Central memory CD8-positive, alpha-beta T cell (primary cell): Measurements from ENCODE around the gene CRYZL1.

Experiments
- ATAC-seq: fragments of 150-1000 bp; cut with Tn5 transposase; replicated peaks from 2 replicates; pipeline ENCODE4 v1.10.0; 2022; ENCODE audit warnings: mild to moderate bottlenecking, moderate FRiP score, moderate number of reproducible peaks; ENCODE audit not compliant: poor library complexity, severe bottlenecking; ENCODE audit errors: extremely low read depth
- DNase-seq, 2 donors: peaks; one replicate each; pipeline ENCODE4 v3.0.0; 2021; ENCODE audit warnings: low spot score in 2 of 2
- H3K27ac Mint-ChIP-seq: one replicate; pipeline ENCODE4 v1.8.0; 2022; ENCODE audit warnings: low read depth, mild to moderate bottlenecking, moderate library complexity, mixed read lengths
- H3K27me3 Mint-ChIP-seq: one replicate; pipeline ENCODE4 v1.8.0; 2022; ENCODE audit warnings: mixed read lengths
- H3K36me3 Mint-ChIP-seq: one replicate; pipeline ENCODE4 v1.8.0; 2022; ENCODE audit warnings: mild to moderate bottlenecking, moderate library complexity, mixed read lengths; ENCODE audit not compliant: insufficient read depth
- H3K4me1 Mint-ChIP-seq: one replicate; pipeline ENCODE4 v1.8.0; 2022; ENCODE audit warnings: mixed read lengths
- H3K4me3 Mint-ChIP-seq: one replicate; pipeline ENCODE4 v1.8.0; 2022; ENCODE audit warnings: mild to moderate bottlenecking, moderate library complexity, mixed read lengths
- H3K9me3 Mint-ChIP-seq: one replicate; pipeline ENCODE4 v1.8.0; 2022; ENCODE audit warnings: mixed read lengths

CRYZL1 gene

GRCh38 chr21:33550772-33551660, 90.5 kb downstream of the CRYZL1 start:
- Mint-ChIP-seq H3K4me3 (no peak overlapping the region), H3K27ac (no peak overlapping the region), H3K27me3 (no peaks in the 10 kb centered on the region), H3K4me1 (peaks cover 38% of the 10 kb centered on the region), H3K36me3 (peaks cover 78% of the 10 kb centered on the region), H3K9me3 (no peaks in the 10 kb centered on the region)
- no peak for DNase-seq
- ATAC-seq: no peak

DNA sequence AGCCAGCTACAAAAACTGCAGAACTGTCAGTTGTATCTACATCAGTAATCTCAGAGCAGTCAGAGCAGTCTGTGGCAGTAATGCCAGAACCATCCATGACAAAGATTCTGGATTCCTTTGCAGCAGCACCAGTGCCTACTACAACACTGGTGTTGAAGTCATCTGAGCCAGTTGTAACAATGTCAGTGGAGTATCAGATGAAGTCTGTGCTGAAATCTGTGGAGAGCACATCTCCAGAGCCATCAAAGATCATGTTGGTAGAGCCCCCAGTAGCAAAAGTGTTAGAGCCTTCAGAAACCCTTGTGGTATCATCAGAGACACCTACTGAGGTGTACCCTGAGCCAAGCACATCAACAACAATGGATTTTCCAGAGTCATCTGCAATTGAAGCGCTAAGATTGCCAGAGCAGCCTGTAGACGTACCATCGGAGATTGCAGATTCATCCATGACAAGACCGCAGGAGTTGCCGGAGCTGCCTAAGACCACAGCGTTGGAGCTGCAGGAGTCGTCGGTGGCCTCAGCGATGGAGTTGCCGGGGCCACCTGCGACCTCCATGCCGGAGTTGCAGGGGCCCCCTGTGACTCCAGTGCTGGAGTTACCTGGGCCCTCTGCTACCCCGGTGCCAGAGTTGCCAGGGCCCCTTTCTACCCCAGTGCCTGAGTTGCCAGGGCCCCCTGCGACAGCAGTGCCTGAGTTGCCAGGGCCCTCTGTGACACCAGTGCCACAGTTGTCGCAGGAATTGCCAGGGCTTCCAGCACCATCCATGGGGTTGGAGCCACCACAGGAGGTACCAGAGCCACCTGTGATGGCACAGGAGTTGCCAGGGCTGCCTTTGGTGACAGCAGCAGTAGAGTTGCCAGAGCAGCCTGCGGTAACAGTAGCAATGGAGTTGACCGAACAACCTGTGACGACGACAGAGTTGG, 91.4 kb downstream of the CRYZL1 start:
- Mint-ChIP-seq H3K4me1 (peaks cover 35% of the 10 kb centered on the region), H3K27ac (no peak overlapping the region), H3K36me3 (peaks cover 71% of the 10 kb centered on the region), H3K27me3 (no peaks in the 10 kb centered on the region), H3K4me3 (no peak overlapping the region), H3K9me3 (no peaks in the 10 kb centered on the region)
- ATAC-seq (no peak), DNase-seq (no peak)

GRCh38 chr21:33546086-33546485, 95.5 kb downstream of the CRYZL1 start:
- Mint-ChIP-seq H3K4me3 (peak overlapping the region; percentile 95), H3K27me3 (no peaks in the 10 kb centered on the region), H3K9me3 (no peaks in the 10 kb centered on the region), H3K27ac (no peak overlapping the region), H3K4me1 (peaks cover 43% of the 10 kb centered on the region), H3K36me3 (peaks cover 65% of the 10 kb centered on the region)
- DNase-seq (no peak), ATAC-seq (no peak)

DNA sequence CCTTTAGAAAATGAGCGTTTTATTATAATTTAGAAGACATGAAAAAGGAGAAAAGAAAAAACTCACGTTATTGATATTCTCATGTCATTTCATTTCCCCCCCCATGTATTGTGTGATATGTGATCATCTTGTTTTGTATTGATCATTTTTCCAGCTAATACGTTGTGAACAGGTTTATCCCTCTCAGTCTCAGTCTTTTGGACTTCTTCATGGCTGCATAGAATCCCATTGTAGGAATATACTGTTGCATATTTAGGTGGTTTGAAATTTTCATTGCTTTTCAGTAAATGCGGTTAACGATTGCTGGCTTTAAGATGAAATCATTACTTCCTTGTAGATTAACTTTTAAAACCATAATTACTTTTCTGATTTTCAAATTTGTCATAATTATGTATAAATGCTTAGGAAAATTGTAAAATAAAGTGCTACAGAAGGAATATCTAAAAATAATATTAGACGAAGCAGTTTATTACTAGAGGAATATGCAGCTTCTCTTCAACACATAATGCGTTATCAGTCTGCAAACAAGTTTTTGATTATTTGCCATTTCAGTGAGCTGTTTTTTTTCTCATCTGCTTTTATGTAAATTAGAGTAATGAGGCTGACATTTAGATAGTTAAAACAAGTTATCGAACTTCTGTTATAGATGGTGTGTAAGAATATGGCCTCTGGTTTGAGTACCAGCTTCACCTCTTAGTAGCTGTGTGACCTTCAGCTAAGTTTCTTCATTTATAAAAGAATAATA, 96.9 kb downstream of the CRYZL1 start:
- Mint-ChIP-seq H3K27ac (peak overlapping the region; percentile 99), H3K27me3 (no peaks in the 10 kb centered on the region), H3K9me3 (no peaks in the 10 kb centered on the region), H3K4me3 (peak overlapping the region; percentile 95), H3K36me3 (peaks cover 56% of the 10 kb centered on the region), H3K4me1 (peaks cover 52% of the 10 kb centered on the region)
- ATAC-seq: no peak
- DNase-seq: no peak

- peak; percentile 1 for ATAC-seq
- Mint-ChIP-seq H3K27me3 (no peaks in the 10 kb centered on the region), H3K27ac (peak overlapping the region; percentile 99), H3K9me3 (no peaks in the 10 kb centered on the region), H3K4me3 (peak overlapping the region; percentile 95), H3K36me3 (peaks cover 51% of the 10 kb centered on the region), H3K4me1 (peaks cover 46% of the 10 kb centered on the region)
- no peak for DNase-seq
Observed at GRCh38 chr21:33543505-33544129, 97.9 kb downstream of the CRYZL1 start.

- Mint-ChIP-seq H3K4me1 (peaks cover 46% of the 10 kb centered on the region), H3K27ac (peak within 1 kb of the TSS; percentile 99), H3K36me3 (peaks cover 51% of the 10 kb centered on the region), H3K9me3 (no peaks in the 10 kb centered on the region), H3K4me3 (peak within 1 kb of the TSS; percentile 95), H3K27me3 (no peaks in the 10 kb centered on the region)
- ATAC-seq: peak; percentile 95
- DNase-seq: peak; percentile 86 to 97
Observed at GRCh38 chr21:33542640-33543504, 98.7 kb downstream of the CRYZL1 start, which contains the start of gene SON. Gene SON (plus strand): TSS chr21:33543038. CDS start chr21:33543093, 55 bp downstream.

- peaks cover 50% of the 10 kb centered on the region for H3K36me3 Mint-ChIP-seq
- no peaks in the 10 kb centered on the region for H3K27me3 Mint-ChIP-seq
- peak; percentile 67 to 70 for DNase-seq
- peak within 1 kb of the TSS; percentile 95 for H3K4me3 Mint-ChIP-seq
- peak within 1 kb of the TSS; percentile 99 for H3K27ac Mint-ChIP-seq
- H3K4me1 Mint-ChIP-seq: peaks cover 53% of the 10 kb centered on the region
- peak; percentile 50 for ATAC-seq
- no peaks in the 10 kb centered on the region for H3K9me3 Mint-ChIP-seq
Observed at GRCh38 chr21:33541756-33542639, 99.5 kb downstream of the CRYZL1 start, which contains the start of gene GART. Gene GART (minus strand): TSS chr21:33542117. CDS start chr21:33539315, 2,802 bp downstream.

GRCh38 chr21:33541105-33541711, 100.3 kb downstream of the CRYZL1 start:
- H3K9me3 Mint-ChIP-seq: no peaks in the 10 kb centered on the region
- peaks cover 51% of the 10 kb centered on the region for H3K4me1 Mint-ChIP-seq

DNA sequence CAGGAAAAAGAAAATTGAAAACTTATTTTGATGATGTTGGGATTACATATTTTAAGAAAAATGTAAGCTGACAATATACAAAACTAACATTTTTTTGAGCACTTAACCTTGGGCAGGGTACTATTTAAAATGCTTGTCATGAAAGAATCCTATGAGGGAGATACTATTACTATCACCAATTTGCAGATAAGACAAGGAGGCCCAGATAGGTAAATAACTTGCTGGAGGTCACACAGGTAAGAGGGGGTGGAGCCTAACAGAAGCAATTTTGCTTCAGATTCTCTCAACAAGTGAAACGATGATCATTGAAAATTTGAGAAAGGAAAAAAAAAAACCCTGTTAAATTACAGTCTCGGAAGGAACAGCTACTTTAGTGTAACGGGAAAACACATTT, 100.8 kb downstream of the CRYZL1 start:
- ATAC-seq (no peak), DNase-seq (no peak)
- Mint-ChIP-seq H3K4me1 (peaks cover 46% of the 10 kb centered on the region), H3K27ac (peak overlapping the region; percentile 99), H3K36me3 (peaks cover 46% of the 10 kb centered on the region), H3K27me3 (no peaks in the 10 kb centered on the region), H3K4me3 (peak overlapping the region; percentile 95), H3K9me3 (no peaks in the 10 kb centered on the region)

More at GRCh38 chr21:33541105-33541711, 100.3 kb downstream of the CRYZL1 start:
- Mint-ChIP-seq H3K27me3 (no peaks in the 10 kb centered on the region), H3K36me3 (peaks cover 49% of the 10 kb centered on the region), H3K27ac (peak overlapping the region; percentile 99), H3K4me3 (peak overlapping the region; percentile 95)
- DNase-seq (no peak), ATAC-seq (no peak)

DNA sequence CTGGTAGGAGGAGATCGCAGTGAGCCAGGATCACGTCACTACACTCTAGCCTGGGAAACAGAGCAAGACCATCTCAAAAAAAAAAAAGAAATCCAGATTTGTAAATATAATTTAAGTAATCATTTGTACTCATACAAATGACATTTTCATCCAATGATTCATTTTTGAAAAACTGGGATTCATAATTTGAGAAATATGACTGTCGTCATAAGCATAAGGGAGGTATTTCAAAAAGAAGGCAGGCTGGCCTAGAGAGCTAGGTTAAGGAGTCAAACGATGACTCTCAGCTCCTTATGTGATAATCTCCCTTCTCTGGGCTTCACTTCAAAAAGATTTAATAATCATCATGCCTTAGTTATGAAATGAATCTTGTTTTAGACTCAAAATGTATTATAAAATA, 101.9 kb downstream of the CRYZL1 start:
- Mint-ChIP-seq H3K4me3 (no peak overlapping the region), H3K27me3 (no peaks in the 10 kb centered on the region), H3K4me1 (peaks cover 45% of the 10 kb centered on the region), H3K9me3 (no peaks in the 10 kb centered on the region), H3K36me3 (peaks cover 56% of the 10 kb centered on the region), H3K27ac (no peak overlapping the region)
- ATAC-seq: no peak
- no peak for DNase-seq
